CD4-positive, alpha-beta T cell treated with Interleukin-12 subunit alpha and Interleukin-12 subunit beta, for 1 hour (primary cell): ENCODE data around the gene ART5.

ENCODE experiments used
- DNase-seq: peaks from one replicate; pipeline ENCODE4 v3.0.0-alpha.2; 2020

ART5 gene, protein sequence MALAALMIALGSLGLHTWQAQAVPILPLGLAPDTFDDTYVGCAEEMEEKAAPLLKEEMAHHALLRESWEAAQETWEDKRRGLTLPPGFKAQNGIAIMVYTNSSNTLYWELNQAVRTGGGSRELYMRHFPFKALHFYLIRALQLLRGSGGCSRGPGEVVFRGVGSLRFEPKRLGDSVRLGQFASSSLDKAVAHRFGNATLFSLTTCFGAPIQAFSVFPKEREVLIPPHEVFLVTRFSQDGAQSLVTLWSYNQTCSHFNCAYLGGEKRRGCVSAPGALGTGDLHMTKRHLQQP

DNA sequence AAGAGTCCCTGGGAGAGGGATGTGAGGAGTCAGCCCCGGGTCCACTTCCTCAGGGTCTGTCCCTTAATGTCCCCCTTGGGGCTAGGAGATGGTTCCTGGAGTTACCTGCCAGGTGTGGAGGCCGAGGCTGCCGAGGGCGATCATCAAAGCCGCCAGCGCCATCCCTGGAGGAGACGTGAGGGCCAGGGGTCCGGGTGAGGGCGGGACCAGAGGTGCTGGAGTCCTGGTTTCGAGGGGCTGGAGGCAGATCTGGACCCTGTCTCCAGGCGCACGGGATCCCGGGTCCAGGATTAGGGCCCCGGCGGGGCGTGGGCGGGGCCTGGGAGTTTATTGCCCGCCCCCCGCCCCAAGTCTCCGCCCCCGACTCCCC is at the start of gene ART5:
Gene ART5 (minus strand): TSS at position 292 of the 370 bp plus-strand sequence. CDS start 130 bp downstream, at position 162.
- no peak for DNase-seq

DNA sequence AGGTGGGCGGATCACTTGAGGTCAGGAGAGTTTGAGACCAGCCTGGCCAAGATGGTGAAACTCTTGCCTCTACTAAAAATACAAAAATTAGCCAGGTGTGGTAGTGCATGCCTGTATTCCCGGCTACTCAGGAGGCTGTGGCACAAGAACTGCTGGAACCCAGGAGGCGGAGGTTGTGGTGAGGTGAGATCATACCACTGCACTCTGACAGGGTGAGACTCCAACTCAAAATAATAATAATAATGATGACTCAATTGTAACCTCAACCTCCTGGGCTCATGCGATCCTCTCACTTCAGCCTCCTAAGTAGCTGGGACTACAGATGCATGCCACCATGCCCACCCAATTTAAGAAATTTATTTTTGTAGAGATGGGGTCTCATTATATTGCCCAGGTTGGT is 45.0 kb upstream of the ART5 start:
- no peak for DNase-seq

GRCh38 chr11:3685923-3686322 is 44.1 kb upstream of the ART5 start:
- no peak for DNase-seq

GRCh38 chr11:3684819-3685172 is 43.0 kb upstream of the ART5 start:
- DNase-seq: no peak

- no peak for DNase-seq
Measured at GRCh38 chr11:3684129-3684818, 42.5 kb upstream of the ART5 start.

DNA sequence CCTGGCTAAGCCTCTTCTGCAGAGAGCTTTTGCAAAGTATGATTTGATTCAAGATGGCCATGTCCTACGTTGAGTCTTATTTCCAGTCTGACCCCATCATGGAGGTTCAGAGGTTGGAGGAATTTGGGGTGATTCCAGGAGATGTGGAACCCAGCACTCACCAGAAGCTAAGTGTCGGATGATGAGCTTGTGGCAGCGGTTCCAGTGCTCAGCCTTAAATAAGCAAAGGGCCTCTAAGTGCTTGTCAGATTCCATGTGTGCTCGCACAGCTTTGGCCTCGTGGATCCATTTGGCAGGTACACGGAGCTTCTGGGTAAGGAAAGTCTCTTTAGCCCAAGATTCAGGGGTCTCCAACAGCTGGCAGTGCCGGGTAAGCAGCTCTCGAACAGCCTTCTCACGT is 41.2 kb upstream of the ART5 start:
- no peak for DNase-seq

DNA sequence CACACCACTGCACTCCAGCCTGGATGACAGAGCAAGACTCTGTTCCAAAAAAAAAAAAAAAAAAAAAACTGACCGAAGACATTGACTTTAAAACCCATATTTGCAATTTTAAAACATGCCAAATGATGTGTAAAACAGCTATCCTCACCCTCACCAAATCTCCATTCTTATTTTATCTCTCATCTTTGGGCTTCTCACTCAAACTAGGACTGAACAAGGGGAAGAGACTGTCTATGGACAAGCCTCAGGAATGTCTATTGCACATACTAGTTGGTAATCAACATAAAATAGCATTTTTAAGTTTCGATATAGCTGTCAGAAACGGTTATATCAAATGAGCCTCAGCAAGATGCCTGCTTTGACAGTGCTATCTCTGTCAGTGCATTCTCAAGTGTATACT is 37.3 kb upstream of the ART5 start:
- no peak for DNase-seq

DNA sequence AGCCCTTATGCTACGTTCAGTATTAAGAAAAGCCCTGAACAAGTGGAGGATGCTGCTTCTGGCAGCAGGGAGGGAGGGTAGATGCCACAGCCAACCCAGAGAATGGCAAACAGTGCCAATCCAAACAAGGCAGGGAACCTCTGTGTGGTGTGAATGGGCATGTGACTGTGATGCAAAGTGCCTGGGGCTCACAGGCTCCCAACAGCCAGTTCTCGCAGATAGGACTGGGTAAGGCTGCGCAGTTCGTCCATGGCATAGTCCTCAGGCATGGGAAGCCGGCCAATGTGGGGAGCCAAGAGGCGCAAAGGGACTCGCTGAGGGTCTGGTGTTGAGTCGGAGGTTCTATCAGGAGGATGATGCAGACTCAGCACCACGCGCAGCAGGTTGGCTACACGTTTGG is 34.2 kb upstream of the ART5 start:
- DNase-seq: no peak

GRCh38 chr11:3674189-3674588 is 32.4 kb upstream of the ART5 start:
- no peak for DNase-seq

GRCh38 chr11:3671334-3672254 is 29.8 kb upstream of the ART5 start, which contains the start of gene CHRNA10:
Gene CHRNA10, minus strand, starts transcription at chr11:3671384. Its CDS starts 72 bp downstream, at chr11:3671312.
- DNase-seq: no peak

DNA sequence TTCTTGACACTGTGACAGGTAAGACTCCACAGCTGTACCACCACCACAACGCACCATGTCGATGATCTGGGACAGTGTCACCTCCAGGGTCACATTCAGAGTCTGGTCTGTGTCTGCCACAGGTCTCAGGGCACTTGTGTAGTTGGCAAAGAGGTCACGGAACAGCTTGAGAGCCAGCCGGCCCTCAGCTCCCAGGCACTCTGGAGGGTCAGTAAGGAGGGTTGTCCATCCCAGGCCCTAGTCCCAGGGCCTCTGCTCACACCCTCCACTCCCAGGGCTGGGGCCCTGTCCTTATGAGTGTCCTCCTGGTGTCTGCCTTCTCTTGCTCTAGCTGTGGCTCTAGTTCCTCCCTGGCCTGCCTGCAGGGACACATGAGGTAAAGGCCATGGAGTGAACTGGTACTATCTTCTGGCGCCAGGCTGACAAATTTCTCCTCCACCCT is 28.0 kb upstream of the ART5 start:
- DNase-seq: no peak

DNA sequence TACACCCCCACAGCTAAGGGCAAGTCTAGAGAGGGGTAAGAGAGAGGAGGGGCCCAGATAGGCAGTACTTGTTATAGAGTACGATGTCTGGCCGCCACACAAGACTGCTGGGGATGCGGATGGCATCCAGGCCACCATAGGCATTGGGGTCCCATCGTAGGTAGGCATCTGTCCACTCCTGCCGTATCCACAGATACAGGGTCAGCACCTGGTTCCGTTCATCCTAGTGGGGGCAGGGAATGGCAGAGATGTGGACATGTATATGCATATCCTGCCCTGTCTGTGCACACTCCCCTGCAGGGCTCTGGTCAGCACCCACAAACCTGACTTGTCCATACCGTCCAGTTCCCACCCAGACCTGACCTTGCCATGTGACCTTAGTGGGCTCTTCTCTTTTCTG is 27.3 kb upstream of the ART5 start:
- no peak for DNase-seq

DNA sequence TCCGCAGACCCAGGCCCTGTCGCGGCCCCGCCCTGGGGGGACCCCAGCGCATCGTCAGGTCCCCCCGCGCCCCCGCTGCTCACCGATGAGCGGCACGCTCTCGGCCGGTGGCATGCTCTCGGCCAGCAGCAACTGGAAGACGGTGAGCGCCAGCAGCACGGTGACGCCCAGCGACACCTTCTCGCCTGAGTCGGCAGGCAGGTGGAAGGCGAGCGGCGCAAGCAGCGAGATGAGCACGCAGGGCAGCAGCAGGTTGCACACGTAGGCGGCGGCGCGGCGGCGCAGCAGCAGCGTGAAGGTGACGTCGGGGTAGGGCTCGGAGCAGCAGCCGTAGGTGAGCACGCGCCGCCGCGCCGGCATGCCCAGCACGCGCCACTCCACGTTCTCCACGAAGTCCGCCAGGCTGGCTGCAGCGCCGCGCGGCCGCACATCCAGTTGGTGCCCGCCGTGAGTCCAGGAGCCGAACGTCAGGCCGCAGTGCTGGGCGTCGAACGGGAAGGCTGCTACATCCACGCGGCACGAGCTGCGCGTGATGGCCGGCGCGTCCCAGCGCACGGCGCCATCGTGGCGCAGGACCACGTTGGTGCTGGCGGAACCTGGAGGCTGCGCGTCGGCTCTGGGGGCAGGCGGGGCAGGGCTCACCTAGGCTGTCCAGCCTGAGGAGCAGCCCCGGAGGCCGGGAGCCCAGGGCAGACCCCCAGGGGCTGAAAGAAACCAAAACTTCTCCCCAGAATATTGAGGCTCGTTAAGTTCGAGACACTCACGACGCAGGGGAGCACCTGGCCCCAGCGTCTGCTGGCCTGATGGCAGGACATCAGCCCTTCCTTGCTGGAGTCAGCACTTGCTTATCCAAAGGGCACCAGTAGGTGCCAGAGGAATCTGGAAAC is 25.6 kb upstream of the ART5 start:
- DNase-seq: no peak

- DNase-seq: no peak
Measured at GRCh38 chr11:3666023-3666530, 24.3 kb upstream of the ART5 start.

- DNase-seq: no peak
Measured at GRCh38 chr11:3665336-3666022, 23.7 kb upstream of the ART5 start.

- no peak for DNase-seq
Measured at GRCh38 chr11:3664032-3664630, 22.3 kb upstream of the ART5 start.

DNA sequence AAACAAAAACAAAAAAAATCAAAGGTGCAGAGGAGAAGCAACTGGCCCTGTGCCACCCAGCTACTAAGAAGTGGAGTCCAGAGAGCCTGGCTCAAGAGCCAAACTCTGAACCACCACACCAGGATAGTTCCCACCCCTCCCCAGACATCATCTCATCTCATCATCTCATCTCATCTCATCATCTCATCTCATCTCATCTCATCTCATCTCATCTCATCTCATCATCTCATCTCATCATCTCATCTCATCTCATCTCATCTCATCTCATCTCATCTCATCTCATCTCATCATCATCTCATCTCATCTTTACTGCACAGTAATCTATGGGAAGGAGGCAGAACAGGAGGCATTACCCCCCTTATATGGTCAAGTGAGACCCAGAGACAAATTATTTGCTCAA is 21.1 kb upstream of the ART5 start:
- no peak for DNase-seq

- no peak for DNase-seq
Measured at GRCh38 chr11:3660960-3661359, 19.2 kb upstream of the ART5 start.

- no peak for DNase-seq
Measured at GRCh38 chr11:3659595-3660515, 18.1 kb upstream of the ART5 start.

DNA sequence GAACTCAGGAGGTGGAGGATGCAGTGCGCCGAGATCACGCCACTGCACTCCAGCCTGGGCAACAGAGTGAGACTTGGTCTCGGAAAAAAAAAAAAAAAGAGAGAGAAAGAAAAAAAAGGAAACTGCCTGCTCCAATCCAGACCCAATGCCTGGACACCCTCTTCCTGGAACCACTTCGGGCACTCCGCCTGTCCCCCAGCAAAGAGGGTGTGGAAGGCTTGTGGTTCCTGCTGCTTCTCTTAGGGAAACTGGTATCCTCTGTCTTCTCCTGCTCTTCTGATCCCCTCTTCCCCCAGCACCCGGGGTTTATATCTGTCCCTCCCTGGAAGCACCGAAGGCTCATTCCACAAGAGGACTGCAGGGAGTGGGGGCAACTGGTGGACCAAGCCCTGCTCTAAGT is 16.5 kb upstream of the ART5 start:
- no peak for DNase-seq
